Measurements from ENCODE around the gene FSTL5.

Gene FSTL5

DNA sequence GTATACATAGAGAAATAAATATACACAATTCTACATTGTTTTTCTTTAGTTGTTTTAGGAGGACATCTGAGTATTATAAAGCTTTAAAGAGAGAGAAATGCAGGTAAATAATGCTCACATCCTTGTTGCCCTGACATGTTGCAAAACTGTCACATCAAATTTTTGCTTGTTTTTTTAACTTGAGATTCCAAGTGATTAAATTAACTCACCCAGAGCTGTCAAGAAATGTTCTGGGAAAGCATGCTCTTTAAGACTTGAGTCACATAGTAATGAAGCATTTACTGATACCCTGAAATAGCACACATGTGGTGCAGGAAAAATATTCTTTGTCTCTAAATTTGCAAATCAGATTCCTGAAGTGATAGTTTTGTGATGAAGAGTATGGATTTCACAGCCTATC lies 665.6 kb downstream of the FSTL5 start:
- H3K4me3 ChIP-seq (ENCODE audit: low read depth, low read length): no peak overlapping the region
- POLR2A ChIA-PET: no interaction called here
- CTCF ChIA-PET: no interaction called here
- TF ChIP-seq, protein P1, sequence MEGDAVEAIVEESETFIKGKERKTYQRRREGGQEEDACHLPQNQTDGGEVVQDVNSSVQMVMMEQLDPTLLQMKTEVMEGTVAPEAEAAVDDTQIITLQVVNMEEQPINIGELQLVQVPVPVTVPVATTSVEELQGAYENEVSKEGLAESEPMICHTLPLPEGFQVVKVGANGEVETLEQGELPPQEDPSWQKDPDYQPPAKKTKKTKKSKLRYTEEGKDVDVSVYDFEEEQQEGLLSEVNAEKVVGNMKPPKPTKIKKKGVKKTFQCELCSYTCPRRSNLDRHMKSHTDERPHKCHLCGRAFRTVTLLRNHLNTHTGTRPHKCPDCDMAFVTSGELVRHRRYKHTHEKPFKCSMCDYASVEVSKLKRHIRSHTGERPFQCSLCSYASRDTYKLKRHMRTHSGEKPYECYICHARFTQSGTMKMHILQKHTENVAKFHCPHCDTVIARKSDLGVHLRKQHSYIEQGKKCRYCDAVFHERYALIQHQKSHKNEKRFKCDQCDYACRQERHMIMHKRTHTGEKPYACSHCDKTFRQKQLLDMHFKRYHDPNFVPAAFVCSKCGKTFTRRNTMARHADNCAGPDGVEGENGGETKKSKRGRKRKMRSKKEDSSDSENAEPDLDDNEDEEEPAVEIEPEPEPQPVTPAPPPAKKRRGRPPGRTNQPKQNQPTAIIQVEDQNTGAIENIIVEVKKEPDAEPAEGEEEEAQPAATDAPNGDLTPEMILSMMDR (IDR thresholded peaks at IDR 0.05; ENCODE audit: insufficient read depth, low read length, missing control alignments): no peak
- DNase-seq (ENCODE audit: low read depth, low spot score): no peak

DNA sequence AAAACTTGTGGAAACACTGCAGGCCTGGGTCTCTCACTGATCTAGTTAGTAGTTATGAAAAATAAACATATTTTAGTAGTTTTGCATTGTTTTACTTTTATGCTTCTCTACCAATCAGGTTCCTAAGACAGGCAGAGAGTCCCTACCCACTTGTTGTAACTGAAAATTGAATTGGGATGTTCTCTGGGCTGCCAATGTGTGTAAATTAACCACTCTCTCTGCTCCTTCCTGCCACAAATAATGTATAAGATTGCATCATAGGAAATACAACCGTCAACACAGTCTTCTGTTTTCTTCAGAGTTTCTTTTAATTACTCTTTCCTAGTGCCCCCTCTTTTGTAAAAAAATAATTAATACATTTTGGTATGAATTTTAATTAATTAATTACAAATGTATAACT lies 677.3 kb downstream of the FSTL5 start:
- no peak for DNase-seq (ENCODE audit: low read depth, low spot score)
- no peak overlapping the region for H3K4me3 ChIP-seq (ENCODE audit: low read depth, low read length)
- CTCF ChIA-PET: no interaction called here
- POLR2A ChIA-PET: no interaction called here
- TF ChIP-seq, protein P1 (IDR thresholded peaks at IDR 0.05; ENCODE audit: insufficient read depth, low read length, missing control alignments): no peak

DNA sequence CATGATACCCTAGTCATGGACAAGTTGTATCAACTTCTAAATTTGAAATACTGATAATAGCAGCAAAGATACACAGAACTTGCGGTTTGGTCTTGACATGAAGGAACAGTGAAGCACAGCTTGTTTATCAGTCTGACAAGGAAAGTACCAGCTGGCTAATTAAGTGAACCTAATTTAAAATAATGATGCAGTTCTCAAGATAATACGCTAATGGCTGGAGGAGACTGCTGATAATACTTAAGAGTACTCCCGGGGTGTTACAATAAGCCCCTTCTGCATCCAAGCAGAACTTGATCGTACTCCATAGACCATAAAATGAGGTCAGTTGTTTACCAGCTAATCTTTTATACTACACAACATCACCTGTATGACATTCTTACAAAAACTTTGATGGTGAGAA lies 697.5 kb downstream of the FSTL5 start:
- no peak overlapping the region for H3K4me3 ChIP-seq (ENCODE audit: low read depth, low read length)
- CTCF ChIA-PET: no interaction called here
- TF ChIP-seq, protein P1 (IDR thresholded peaks at IDR 0.05; ENCODE audit: insufficient read depth, low read length, missing control alignments): no peak
- no peak for DNase-seq (ENCODE audit: low read depth, low spot score)
- POLR2A ChIA-PET: no interaction called here

DNA sequence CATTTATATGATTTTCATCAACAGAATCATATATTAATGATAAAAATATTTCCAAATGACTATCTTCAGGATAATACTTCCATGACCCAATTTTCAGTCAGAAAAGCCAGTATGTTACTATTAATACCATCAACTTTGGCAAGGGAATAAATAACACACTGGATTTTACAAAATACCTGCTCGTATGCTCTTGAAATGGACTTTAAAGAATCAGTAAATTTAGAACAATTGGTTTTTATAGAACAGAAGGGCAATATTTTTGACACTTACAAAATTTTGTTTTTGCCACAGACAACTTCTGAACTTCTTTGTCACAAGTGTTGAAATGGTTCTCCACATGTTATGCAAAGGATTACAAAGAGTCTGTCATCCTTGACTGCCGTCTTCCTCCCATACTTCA lies 700.4 kb downstream of the FSTL5 start:
- POLR2A ChIA-PET: no interaction called here
- CTCF ChIA-PET: no interaction called here
- no peak overlapping the region for H3K4me3 ChIP-seq (ENCODE audit: low read depth, low read length)
- TF ChIP-seq, protein P1 (IDR thresholded peaks at IDR 0.05; ENCODE audit: insufficient read depth, low read length, missing control alignments): no peak
- DNase-seq (ENCODE audit: low read depth, low spot score): no peak

DNA sequence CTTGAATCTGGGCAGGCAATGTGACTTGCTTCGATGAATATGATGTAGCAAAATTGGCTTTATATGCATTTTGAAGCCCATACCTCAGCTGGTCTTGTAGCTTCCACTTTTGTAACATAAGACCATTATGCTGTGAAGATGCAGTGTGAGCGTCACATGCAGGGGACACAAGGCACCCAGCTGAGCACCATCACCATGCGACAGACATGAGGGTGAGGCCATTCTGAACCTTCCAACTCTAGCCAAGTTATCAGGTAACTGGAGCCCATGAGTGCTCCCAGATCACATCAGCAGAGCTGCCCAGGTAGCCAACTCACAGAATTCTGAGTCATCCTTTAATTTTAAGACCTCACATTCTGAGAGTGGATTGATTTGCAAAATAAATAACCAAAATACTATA lies 705.9 kb downstream of the FSTL5 start:
- no peak overlapping the region for H3K4me3 ChIP-seq (ENCODE audit: low read depth, low read length)
- ChIA-PET CTCF (no interaction called here), POLR2A (no interaction called here)
- TF ChIP-seq, protein P1 (IDR thresholded peaks at IDR 0.05; ENCODE audit: insufficient read depth, low read length, missing control alignments): no peak
- no peak for DNase-seq (ENCODE audit: low read depth, low spot score)

DNA sequence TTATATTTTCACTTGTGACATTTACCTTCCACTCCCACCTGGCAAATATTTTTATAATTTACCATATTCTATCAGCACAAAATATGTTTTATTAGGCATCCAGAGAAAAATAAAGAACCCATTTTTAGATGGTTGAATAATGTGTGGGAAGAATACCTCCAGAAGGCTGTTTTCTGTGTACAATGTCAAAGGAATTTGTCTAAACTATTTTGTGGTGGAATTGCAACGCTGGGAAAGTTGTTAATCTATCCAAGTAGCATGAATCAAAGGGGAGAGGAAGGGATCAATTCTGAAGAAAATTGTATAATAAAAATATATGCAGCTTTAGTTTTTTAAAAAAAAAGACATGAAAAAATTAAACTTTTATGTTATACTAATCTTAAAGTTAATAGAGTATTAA lies 706.5 kb downstream of the FSTL5 start:
- TF ChIP-seq, protein P1 (IDR thresholded peaks at IDR 0.05; ENCODE audit: insufficient read depth, low read length, missing control alignments): no peak
- no peak overlapping the region for H3K4me3 ChIP-seq (ENCODE audit: low read depth, low read length)
- ChIA-PET CTCF (no interaction called here), POLR2A (no interaction called here)
- no peak for DNase-seq (ENCODE audit: low read depth, low spot score)

Measured in AG04449 (cell line).